Endodermal cell (in vitro differentiated cells): Measurements from ENCODE around the gene TUBGCP6. TPM values are rescaled to one million over a fixed set of nuclear protein-coding genes. Genes with fewer than 3 reads are reported as not detected.

ENCODE experiments used
- DNase-seq: peaks from one replicate; pipeline ENCODE4 v3.0.0-alpha.2; 2017
- H3K27ac ChIP-seq: 2 replicates; pipeline ENCODE4 v1.5.1; 2013; ENCODE audit warnings: mild to moderate bottlenecking, low read depth, low read length, moderate library complexity
- H3K27me3 ChIP-seq: 2 replicates; pipeline ENCODE4 v1.6.1; 2013; ENCODE audit warnings: mild to moderate bottlenecking, low read length, moderate library complexity; ENCODE audit not compliant: insufficient read depth, control insufficient read depth, poor library complexity, severe bottlenecking
- H3K36me3 ChIP-seq: 2 replicates; pipeline ENCODE4 v1.7.0; 2013; ENCODE audit warnings: mild to moderate bottlenecking, low read length, moderate library complexity; ENCODE audit not compliant: control insufficient read depth, insufficient read depth
- H3K4me1 ChIP-seq: one replicate; pipeline ENCODE4 v1.7.0; 2013; ENCODE audit warnings: low read length; ENCODE audit not compliant: control insufficient read depth, insufficient read depth
- H3K4me3 ChIP-seq: 2 replicates; pipeline ENCODE4 v1.5.1; 2013; ENCODE audit warnings: mild to moderate bottlenecking, low read length, moderate library complexity
- H3K9ac ChIP-seq: 2 replicates; pipeline ENCODE4 v1.6.1; 2013; ENCODE audit warnings: mild to moderate bottlenecking, low read length, moderate library complexity; ENCODE audit not compliant: poor library complexity, severe bottlenecking; ENCODE audit errors: extremely low read depth
- H3K9me3 ChIP-seq: 2 replicates; pipeline ENCODE4 v1.6.1; 2013; ENCODE audit warnings: mild to moderate bottlenecking, low read length, moderate library complexity; ENCODE audit not compliant: control insufficient read depth
- H3K27ac Mint-ChIP-seq: 2 replicates; pipeline ENCODE4 v1.8.0; 2020; ENCODE audit warnings: mixed read lengths
- H3K27me3 Mint-ChIP-seq: 2 replicates; pipeline ENCODE4 v1.8.0; 2021; ENCODE audit warnings: mild to moderate bottlenecking, mixed read lengths; ENCODE audit not compliant: insufficient read depth
- H3K36me3 Mint-ChIP-seq: 2 replicates; pipeline ENCODE4 v1.8.0; 2020; ENCODE audit warnings: low read depth, mixed read lengths
- H3K4me1 Mint-ChIP-seq: 2 replicates; pipeline ENCODE4 v1.8.0; 2020; ENCODE audit warnings: mixed read lengths
- H3K4me3 Mint-ChIP-seq: 2 replicates; pipeline ENCODE4 v1.8.0; 2020; ENCODE audit warnings: mild to moderate bottlenecking, moderate library complexity, mixed read lengths
- H3K9me3 Mint-ChIP-seq: 2 replicates; pipeline ENCODE4 v1.8.0; 2020; ENCODE audit warnings: mild to moderate bottlenecking, mixed read lengths
- WGBS, 2 experiments: methylation state at CpG; one replicate each; pipeline versions ENCODE4 v1.1.5 to v1.1.7; 2013; ENCODE audit warnings: missing lambda C conversion rate in 2 of 2, mixed read lengths in 1 of 2; ENCODE audit not compliant: insufficient coverage in 1 of 2, insufficient read length in 1 of 2; 5-methylcytosine and 5-hydroxymethylcytosine counted together
- total RNA-seq, 2 donors: library from RNA; stranded (reverse); fragmentation: NEBNext Ultra II Directional in 1 of 2; extraction: Animal tissue kit (Norgen Biotek cat#: 25700) in 1 of 2; gene quantifications; 2 replicates in 1 of 2; 3 replicates in 1 of 2; pipeline ENCODE4 v1.2.1, GENCODE V29; 2021
- TF ChIP-seq, protein P1 (sequence below): fragments of 200-600 bp; sonication (generic); conservative IDR thresholded peaks from 2 replicates; pipeline ENCODE4 v1.5.0; 2021; ENCODE audit warnings: antibody characterized with exemption, mild to moderate bottlenecking

The TUBGCP6 gene
- total RNA-seq, 2 donors from 2014 or later = 43.7 to 46.0 TPM

DNA sequence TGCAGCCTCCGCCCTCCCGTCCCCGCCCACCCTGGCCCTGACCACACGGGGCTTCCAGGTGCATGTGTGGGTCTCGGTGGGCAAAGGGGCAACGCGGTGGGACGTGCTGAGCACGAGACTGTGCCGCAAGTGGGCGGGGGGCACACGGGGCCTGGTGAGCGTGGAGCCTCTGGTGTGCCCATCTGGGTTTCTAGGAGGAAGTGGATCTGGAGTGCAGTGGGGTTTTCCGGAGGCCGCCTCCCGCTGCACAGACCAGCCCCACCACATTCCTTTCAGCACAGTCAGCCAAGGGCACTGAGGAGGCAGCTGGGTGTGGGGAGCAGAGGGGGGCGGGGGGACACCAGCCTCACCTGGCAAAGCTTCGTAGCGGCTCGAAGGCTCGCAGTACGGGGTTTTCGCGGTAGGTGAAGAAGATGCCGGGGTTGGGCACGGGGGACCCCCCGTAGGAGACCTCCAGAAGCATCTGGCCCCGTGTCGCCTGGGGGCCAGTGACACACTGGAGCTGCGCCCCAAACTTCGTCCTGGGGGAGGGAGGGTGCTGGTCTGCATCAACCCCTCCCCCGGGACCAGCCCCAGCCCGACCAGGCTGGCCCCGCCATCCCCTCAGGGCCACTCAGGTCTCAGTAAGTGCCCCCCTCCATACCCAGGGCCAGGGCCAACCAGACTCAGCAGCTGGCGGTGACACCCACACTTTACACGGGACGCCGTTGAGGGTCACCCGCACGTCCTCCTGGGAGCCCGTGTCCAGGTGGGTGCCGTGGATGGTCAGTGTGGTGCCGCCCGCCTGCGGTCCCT, 37.7 kb upstream of the TUBGCP6 start:
- peaks cover 18% of the 10 kb centered on the region for H3K36me3 ChIP-seq
- DNase-seq = no peak

DNA sequence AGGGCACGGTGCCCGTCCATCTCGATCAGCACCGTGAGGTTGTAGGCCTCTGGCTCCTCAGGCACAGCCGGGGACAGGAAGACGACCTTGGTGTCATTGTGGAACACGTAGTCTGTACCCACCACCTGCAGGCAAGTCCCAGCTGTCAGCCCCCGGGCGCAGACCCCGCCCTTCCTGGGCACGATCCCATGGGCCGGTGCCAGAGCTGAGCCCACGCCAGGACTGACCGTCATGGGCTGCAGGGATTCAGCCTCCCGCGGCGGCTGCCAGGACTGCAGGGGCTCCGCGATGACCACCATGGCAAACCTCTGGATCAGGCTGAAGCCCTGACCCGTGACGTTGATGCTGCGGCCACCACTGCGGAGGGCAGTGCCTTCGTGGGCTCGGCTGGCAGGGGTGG, 37.1 kb upstream of the TUBGCP6 start:
- Histone ChIP-seq H3K9me3 (no peaks in the 10 kb centered on the region), H3K27ac (no peak overlapping the region), H3K27me3 (no peaks in the 10 kb centered on the region), H3K36me3 (peaks cover 18% of the 10 kb centered on the region), H3K4me3 (no peak overlapping the region), H3K4me1 (no peaks in the 10 kb centered on the region), H3K9ac (no peak overlapping the region)
- TF ChIP-seq, protein P1, sequence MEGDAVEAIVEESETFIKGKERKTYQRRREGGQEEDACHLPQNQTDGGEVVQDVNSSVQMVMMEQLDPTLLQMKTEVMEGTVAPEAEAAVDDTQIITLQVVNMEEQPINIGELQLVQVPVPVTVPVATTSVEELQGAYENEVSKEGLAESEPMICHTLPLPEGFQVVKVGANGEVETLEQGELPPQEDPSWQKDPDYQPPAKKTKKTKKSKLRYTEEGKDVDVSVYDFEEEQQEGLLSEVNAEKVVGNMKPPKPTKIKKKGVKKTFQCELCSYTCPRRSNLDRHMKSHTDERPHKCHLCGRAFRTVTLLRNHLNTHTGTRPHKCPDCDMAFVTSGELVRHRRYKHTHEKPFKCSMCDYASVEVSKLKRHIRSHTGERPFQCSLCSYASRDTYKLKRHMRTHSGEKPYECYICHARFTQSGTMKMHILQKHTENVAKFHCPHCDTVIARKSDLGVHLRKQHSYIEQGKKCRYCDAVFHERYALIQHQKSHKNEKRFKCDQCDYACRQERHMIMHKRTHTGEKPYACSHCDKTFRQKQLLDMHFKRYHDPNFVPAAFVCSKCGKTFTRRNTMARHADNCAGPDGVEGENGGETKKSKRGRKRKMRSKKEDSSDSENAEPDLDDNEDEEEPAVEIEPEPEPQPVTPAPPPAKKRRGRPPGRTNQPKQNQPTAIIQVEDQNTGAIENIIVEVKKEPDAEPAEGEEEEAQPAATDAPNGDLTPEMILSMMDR = no peak
- Mint-ChIP-seq H3K36me3 (peaks cover 39% of the 10 kb centered on the region), H3K4me3 (no peak overlapping the region), H3K27me3 (no peaks in the 10 kb centered on the region), H3K27ac (no peak overlapping the region), H3K4me1 (no peaks in the 10 kb centered on the region), H3K9me3 (no peaks in the 10 kb centered on the region)
- WGBS, 2 experiments = 95 to 97% methylated on average over 16 to 25 of the region's 25 CpGs
- no peak for DNase-seq

More for the DNA sequence above, 37.7 kb upstream of the TUBGCP6 start:
- H3K27me3 Mint-ChIP-seq = no peaks in the 10 kb centered on the region
- Histone ChIP-seq H3K4me1 (no peaks in the 10 kb centered on the region), H3K9ac (no peak overlapping the region), H3K27ac (no peak overlapping the region), H3K9me3 (no peaks in the 10 kb centered on the region), H3K27me3 (no peaks in the 10 kb centered on the region), H3K4me3 (no peak overlapping the region)
- TF ChIP-seq, protein P1 = no peak
- no peak overlapping the region for H3K4me3 Mint-ChIP-seq
- no peaks in the 10 kb centered on the region for H3K9me3 Mint-ChIP-seq
- 97% methylated on average over 24 to 45 of the region's 45 CpGs for WGBS, 2 experiments
- H3K27ac Mint-ChIP-seq = no peak overlapping the region
- peaks cover 33% of the 10 kb centered on the region for H3K36me3 Mint-ChIP-seq
- H3K4me1 Mint-ChIP-seq = no peaks in the 10 kb centered on the region

DNA sequence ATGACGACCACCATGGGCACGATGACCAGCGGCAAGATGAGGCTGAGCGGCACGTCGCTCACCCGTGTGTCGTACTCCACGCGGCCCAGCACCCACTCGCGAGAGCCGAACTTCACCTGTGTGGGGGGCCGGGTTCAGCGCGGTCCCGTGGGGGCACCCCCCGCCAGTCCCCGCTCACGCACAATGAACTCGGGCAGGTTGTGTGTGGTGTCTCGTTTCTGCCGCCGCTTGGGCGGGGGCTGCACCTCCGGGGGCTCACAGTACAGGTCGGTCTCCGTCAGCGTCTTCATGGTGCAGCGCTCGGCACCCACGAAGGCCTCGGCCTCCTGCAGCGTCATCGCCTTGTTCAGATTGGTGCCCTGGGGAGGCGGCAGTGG, 36.5 kb upstream of the TUBGCP6 start:
- TF ChIP-seq, protein P1 = no peak
- H3K36me3 Mint-ChIP-seq = peaks cover 45% of the 10 kb centered on the region

More for the DNA sequence above, 36.5 kb upstream of the TUBGCP6 start:
- no peaks in the 10 kb centered on the region for H3K27me3 Mint-ChIP-seq
- DNase-seq = no peak
- no peak overlapping the region for H3K4me3 ChIP-seq
- H3K4me1 Mint-ChIP-seq = no peaks in the 10 kb centered on the region
- WGBS, 2 experiments = 95 to 97% methylated on average over 28 to 36 of the region's 36 CpGs
- no peak overlapping the region for H3K9ac ChIP-seq
- H3K9me3 ChIP-seq = peaks cover 3% of the 10 kb centered on the region
- H3K4me1 ChIP-seq = no peaks in the 10 kb centered on the region
- no peaks in the 10 kb centered on the region for H3K27me3 ChIP-seq
- H3K4me3 Mint-ChIP-seq = no peak overlapping the region
- H3K9me3 Mint-ChIP-seq = peaks cover 3% of the 10 kb centered on the region
- peaks cover 21% of the 10 kb centered on the region for H3K36me3 ChIP-seq
- no peak overlapping the region for H3K27ac ChIP-seq
- H3K27ac Mint-ChIP-seq = no peak overlapping the region
